Smooth muscle cell of the coronary artery (primary cell): Measurements from ENCODE around the gene DEFB110. TPM values are rescaled to one million over a fixed set of nuclear protein-coding genes. Genes with fewer than 3 reads are reported as not detected.

Experiments used
- total RNA-seq: library from RNA; depleted of rRNA; stranded (reverse); fragments of >200 nt; gene quantifications from 2 replicates; pipeline ENCODE4 v1.2.3, GENCODE V29; 2014; ENCODE audit warnings: low replicate concordance

DEFB110 gene
- not detected in 2 replicates for total RNA-seq

GRCh38 chr6:50021894-50022293 lies at the start of gene DEFB110:
Gene DEFB110 (minus strand): TSS chr6:50021994. CDS start chr6:50021935, 59 bp downstream.

GRCh38 chr6:50049829-50050228 lies 28.0 kb upstream of the DEFB110 start, which contains the start of gene DEFB112:
Gene DEFB112 (minus strand): TSS chr6:50049929. CDS start chr6:50049869, 60 bp downstream.

GRCh38 chr6:49969605-49970004 lies 52.2 kb downstream of the DEFB110 start, which contains the start of gene DEFB113:
Gene DEFB113 (minus strand): TSS chr6:49969625. CDS start chr6:49969625, 0 bp downstream.

Other genes starting within 250 kb of the DEFB110 start
- gene PGK2, start 234.7 kb downstream of the DEFB110 start, total RNA-seq = not detected in 2 replicates
- not detected in 2 replicates for gene CRISP1, start 155.5 kb downstream of the DEFB110 start, total RNA-seq
- gene DEFB114, start 57.8 kb downstream of the DEFB110 start, total RNA-seq = not detected in 2 replicates
- gene DEFB113, start 52.4 kb downstream of the DEFB110 start, total RNA-seq = not detected in 2 replicates
- not detected in 2 replicates for gene DEFB112, start 27.9 kb upstream of the DEFB110 start, total RNA-seq